ENCODE data around the gene RBM20.

DNA sequence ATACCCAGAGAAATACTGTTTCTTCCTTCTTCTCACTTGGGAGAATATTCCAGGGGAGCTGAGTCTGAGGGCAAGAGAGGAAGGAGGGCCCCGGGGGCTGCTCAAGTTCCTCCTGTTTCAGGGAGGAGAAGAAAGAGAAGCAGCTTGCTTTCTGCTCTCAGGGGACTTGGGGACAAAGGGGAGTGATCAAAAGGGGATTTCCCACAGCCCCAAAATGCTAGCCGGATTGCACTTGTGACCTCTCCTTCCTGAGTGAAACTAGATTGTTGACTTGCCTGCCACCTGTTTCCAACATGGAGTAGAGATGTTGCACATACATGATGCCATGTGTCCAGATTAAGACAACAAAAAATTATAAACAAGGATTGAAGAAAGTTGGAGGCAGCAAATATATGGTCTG is 198.9 kb downstream of the RBM20 start:
- TF ChIP-seq, protein P1, sequence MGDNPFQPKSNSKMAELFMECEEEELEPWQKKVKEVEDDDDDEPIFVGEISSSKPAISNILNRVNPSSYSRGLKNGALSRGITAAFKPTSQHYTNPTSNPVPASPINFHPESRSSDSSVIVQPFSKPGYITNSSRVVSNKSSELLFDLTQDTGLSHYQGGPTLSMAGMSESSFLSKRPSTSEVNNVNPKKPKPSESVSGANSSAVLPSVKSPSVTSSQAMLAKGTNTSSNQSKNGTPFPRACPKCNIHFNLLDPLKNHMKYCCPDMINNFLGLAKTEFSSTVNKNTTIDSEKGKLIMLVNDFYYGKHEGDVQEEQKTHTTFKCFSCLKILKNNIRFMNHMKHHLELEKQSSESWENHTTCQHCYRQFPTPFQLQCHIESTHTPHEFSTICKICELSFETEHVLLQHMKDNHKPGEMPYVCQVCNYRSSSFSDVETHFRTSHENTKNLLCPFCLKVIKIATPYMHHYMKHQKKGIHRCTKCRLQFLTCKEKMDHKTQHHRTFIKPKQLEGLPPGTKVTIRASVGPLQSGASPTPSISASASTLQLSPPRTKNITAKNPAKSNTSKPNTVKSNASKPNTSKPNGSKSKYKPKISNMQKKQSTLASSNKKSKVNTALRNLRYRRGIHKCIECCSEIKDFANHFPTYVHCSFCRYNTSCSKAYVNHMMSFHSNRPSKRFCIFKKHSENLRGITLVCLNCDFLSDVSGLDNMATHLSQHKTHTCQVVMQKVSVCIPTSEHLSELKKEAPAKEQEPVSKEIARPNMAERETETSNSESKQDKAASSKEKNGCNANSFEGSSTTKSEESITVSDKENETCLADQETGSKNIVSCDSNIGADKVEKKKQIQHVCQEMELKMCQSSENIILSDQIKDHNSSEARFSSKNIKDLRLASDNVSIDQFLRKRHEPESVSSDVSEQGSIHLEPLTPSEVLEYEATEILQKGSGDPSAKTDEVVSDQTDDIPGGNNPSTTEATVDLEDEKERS (CRISPR knock-in tag; IDR thresholded peaks at IDR 0.05), result no peak
- TF ChIP-seq ZZZ3 (CRISPR knock-in tag; IDR thresholded peaks at IDR 0.05; ENCODE audit: borderline replicate concordance), result no peak
- TF ChIP-seq, protein P2, sequence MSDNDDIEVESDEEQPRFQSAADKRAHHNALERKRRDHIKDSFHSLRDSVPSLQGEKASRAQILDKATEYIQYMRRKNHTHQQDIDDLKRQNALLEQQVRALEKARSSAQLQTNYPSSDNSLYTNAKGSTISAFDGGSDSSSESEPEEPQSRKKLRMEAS (IDR thresholded peaks at IDR 0.05), result no peak
- TF ChIP-seq SIN3A (IDR thresholded peaks at IDR 0.05; ENCODE audit: borderline replicate concordance, low read depth, low read length), result no peak
- TF ChIP-seq, protein P3, sequence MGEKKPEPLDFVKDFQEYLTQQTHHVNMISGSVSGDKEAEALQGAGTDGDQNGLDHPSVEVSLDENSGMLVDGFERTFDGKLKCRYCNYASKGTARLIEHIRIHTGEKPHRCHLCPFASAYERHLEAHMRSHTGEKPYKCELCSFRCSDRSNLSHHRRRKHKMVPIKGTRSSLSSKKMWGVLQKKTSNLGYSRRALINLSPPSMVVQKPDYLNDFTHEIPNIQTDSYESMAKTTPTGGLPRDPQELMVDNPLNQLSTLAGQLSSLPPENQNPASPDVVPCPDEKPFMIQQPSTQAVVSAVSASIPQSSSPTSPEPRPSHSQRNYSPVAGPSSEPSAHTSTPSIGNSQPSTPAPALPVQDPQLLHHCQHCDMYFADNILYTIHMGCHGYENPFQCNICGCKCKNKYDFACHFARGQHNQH (CRISPR knock-in tag; IDR thresholded peaks at IDR 0.05), result no peak
- TF ChIP-seq, protein P4, sequence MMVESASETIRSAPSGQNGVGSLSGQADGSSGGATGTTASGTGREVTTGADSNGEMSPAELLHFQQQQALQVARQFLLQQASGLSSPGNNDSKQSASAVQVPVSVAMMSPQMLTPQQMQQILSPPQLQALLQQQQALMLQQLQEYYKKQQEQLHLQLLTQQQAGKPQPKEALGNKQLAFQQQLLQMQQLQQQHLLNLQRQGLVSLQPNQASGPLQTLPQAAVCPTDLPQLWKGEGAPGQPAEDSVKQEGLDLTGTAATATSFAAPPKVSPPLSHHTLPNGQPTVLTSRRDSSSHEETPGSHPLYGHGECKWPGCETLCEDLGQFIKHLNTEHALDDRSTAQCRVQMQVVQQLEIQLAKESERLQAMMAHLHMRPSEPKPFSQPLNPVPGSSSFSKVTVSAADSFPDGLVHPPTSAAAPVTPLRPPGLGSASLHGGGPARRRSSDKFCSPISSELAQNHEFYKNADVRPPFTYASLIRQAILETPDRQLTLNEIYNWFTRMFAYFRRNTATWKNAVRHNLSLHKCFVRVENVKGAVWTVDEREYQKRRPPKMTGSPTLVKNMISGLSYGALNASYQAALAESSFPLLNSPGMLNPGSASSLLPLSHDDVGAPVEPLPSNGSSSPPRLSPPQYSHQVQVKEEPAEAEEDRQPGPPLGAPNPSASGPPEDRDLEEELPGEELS (CRISPR knock-in tag; IDR thresholded peaks at IDR 0.05), result no peak
- TF ChIP-seq, protein P5, sequence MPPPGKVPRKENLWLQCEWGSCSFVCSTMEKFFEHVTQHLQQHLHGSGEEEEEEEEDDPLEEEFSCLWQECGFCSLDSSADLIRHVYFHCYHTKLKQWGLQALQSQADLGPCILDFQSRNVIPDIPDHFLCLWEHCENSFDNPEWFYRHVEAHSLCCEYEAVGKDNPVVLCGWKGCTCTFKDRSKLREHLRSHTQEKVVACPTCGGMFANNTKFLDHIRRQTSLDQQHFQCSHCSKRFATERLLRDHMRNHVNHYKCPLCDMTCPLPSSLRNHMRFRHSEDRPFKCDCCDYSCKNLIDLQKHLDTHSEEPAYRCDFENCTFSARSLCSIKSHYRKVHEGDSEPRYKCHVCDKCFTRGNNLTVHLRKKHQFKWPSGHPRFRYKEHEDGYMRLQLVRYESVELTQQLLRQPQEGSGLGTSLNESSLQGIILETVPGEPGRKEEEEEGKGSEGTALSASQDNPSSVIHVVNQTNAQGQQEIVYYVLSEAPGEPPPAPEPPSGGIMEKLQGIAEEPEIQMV (CRISPR knock-in tag; IDR thresholded peaks at IDR 0.05; ENCODE audit: low read depth), result no peak
